T47D (cell line): Measurements from ENCODE around the gene DISP3.
"Not testable (repeated sequence)": the region's sequence is repeated elsewhere in the genome, so short reads cannot be mapped to it uniquely, and the experiment has no call there.

Experiments
- DNase-seq, 2 experiments: peaks; one replicate each; pipeline versions ENCODE4 v3.0.0 to v3.0.0-alpha.2; 2011 to 2012; ENCODE audit warnings: low read depth in 1 of 2, low spot score in 1 of 2
- JUND ChIP-seq: IDR thresholded peaks from 2 replicates; pipeline ENCODE4 v1.6.1; 2012; ENCODE audit warnings: low read depth
- in situ Hi-C: cut with HindIII; loops from 2 replicates; pipeline ENCODE4 v1.10.0; 2016; ENCODE audit warnings: low sequenced_read_pairs, low pct_unique_long_range_greater_than_20kb

Gene DISP3

GRCh38 chr1:11579506-11579905 lies 100.6 kb downstream of the DISP3 start:
- in situ Hi-C loops, result no loop called here
- no peak for DNase-seq
- TF ChIP-seq JUND, result no peak

- DNase-seq, result not testable (repeated sequence)
Measured at GRCh38 chr1:11580049-11580448, 101.1 kb downstream of the DISP3 start.

GRCh38 chr1:11581445-11581991 lies 102.6 kb downstream of the DISP3 start:
- in situ Hi-C loops, result no loop called here
- DNase-seq, result no peak

More at GRCh38 chr1:11580049-11580448, 101.1 kb downstream of the DISP3 start:
- in situ Hi-C loops, result not testable (repeated sequence)

GRCh38 chr1:11585389-11585788 lies 106.4 kb downstream of the DISP3 start:
- no peak for TF ChIP-seq JUND
- DNase-seq, result no peak
- in situ Hi-C loops, result no loop called here

More at GRCh38 chr1:11581445-11581991, 102.6 kb downstream of the DISP3 start:
- TF ChIP-seq JUND, result no peak
